Stimulated activated CD4-positive, alpha-beta T cell treated with anti-CD3 and anti-CD28 coated beads, Interleukin-12 subunit alpha, Interleukin-12 subunit beta, amount 100 ng/mL, for 4 hours (primary cell): Measurements from ENCODE around the gene MCMBP.

Experiments
- DNase-seq: peaks from one replicate; pipeline ENCODE4 v3.0.0-alpha.2; 2020

MCMBP gene

DNA sequence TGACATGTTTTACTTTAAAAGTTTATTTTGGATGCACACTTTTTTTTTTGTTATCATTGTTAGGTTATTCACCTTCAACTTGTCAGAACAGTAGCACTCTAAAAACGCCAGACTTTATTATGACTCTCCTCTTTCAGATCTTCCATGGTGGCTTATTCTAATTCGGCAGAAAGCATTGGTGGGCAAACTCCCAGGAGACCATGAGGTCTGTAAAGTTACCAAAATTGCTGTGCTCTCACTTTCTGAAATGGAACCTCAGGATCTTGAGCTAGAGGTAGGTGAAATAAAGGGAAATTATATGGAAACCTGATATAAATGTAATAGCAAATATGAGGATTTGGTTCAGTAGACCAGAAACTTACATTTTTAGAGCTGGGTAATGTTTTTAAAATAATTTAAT, 91.1 kb downstream of the MCMBP start:
- no peak for DNase-seq

GRCh38 chr10:119780879-119781480, 91.7 kb downstream of the MCMBP start:
- no peak for DNase-seq
